Prostate gland (tissue), 2 donors: Measurements from ENCODE around the gene SLFNL1.

ENCODE experiments used
- CTCF ChIP-seq, 4 experiments: fragments of 200-600 bp in 2 of 4; fragments of 450-650 bp in 2 of 4; sonication (generic) in 2 of 4; IDR thresholded peaks; 1 replicate in 3 of 4; 2 replicates in 1 of 4; pipeline ENCODE4 v1.5.1; 2016 to 2019; ENCODE audit warnings: antibody characterized with exemption in 4 of 4, mild to moderate bottlenecking in 2 of 4, moderate library complexity in 2 of 4
- POLR2AphosphoS5 ChIP-seq: sonication (generic); formaldehyde crosslinking; IDR thresholded peaks from one replicate; pipeline ENCODE4 v1.6.1; 2017; ENCODE audit warnings: antibody characterized with exemption

GRCh38 chr1:40966417-40966816 lies 55.1 kb downstream of the SLFNL1 start:
- TF ChIP-seq CTCF (IDR thresholded peaks at IDR 0.05): no peak
- TF ChIP-seq POLR2AphosphoS5: no peak
